ENCODE data around the gene TNRC18.
"Not testable (repeated sequence)": the region's sequence is repeated elsewhere in the genome, so short reads cannot be mapped to it uniquely, and the experiment has no call there.

The TNRC18 gene

DNA sequence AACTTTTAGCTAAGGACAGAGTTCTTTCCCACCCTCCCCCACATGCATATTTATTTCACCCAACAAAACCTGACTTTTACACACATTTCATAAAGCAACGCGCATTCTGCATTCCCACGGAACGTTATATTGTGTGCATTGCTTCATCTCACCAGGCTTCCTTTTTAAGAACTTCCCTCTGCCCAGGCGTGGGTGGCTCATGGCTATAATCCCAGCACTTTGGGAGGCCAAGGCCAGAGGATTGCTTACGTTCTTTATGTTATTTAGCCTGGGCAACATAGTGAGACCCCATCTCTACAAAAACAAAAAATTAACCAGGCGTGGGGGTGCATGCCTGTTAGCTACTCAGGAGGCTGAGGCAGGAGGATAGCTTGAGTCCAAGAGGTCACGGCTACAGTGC lies 155.8 kb downstream of the TNRC18 start:
- not testable (repeated sequence) for DNase-seq (ENCODE audit: low read depth)

GRCh38 chr7:5266191-5267028 lies 157.2 kb downstream of the TNRC18 start:
- DNase-seq (ENCODE audit: low read depth): no peak

- DNase-seq (ENCODE audit: low read depth): no peak
Measured at GRCh38 chr7:5265320-5266190, 158.1 kb downstream of the TNRC18 start.

DNA sequence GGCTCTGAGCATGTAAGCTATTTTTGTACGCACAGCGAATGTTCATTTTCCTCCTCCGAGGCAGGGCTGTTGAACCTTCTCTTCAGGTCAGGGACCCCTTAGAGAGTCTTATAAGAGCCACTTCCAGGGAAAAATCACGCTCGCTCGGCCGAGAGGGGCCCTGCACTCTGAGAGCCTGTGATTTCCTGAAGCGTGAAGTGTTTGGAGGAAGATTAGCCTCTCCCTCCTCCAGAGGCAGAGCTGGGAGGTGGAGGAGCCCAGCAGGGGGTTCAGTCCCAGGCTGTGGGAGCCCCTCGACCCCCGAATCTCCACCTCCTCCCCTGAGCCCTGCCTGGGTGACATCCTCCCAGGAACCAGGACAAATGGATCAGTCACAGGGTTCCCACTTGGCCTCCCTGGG lies 160.6 kb downstream of the TNRC18 start:
- DNase-seq (ENCODE audit: low read depth): not testable (repeated sequence)

GRCh38 chr7:5260530-5261068 lies 163.0 kb downstream of the TNRC18 start:
- not testable (repeated sequence) for DNase-seq (ENCODE audit: low read depth)
